ENCODE data around the gene KLC1. TPM values are rescaled to one million over a fixed set of nuclear protein-coding genes. Genes with fewer than 3 reads are reported as not detected.

The KLC1 gene
- total and polyA plus RNA-seq, 7 donors: 25.0 to 399 (median 216) TPM

- peaks cover 0 to 19% (median 16%) of the 10 kb centered on the region in 4 donors for H3K4me1 ChIP-seq
- H3K9me3 ChIP-seq: no peaks in the 10 kb centered on the region
- WGBS, 2 donors: 93% methylated on average over 29 of the region's 29 CpGs
- no peak for DNase-seq
- peaks cover 0 to 85% (median 33%) of the 10 kb centered on the region in 4 donors for H3K36me3 ChIP-seq
- TF ChIP-seq POLR2AphosphoS5 (IDR thresholded peaks at IDR 0.05): no peak
- TF ChIP-seq POLR2A (IDR thresholded peaks at IDR 0.05): no peak
- no peak for TF ChIP-seq EP300 (IDR thresholded peaks at IDR 0.05)
- TF ChIP-seq, protein P1, sequence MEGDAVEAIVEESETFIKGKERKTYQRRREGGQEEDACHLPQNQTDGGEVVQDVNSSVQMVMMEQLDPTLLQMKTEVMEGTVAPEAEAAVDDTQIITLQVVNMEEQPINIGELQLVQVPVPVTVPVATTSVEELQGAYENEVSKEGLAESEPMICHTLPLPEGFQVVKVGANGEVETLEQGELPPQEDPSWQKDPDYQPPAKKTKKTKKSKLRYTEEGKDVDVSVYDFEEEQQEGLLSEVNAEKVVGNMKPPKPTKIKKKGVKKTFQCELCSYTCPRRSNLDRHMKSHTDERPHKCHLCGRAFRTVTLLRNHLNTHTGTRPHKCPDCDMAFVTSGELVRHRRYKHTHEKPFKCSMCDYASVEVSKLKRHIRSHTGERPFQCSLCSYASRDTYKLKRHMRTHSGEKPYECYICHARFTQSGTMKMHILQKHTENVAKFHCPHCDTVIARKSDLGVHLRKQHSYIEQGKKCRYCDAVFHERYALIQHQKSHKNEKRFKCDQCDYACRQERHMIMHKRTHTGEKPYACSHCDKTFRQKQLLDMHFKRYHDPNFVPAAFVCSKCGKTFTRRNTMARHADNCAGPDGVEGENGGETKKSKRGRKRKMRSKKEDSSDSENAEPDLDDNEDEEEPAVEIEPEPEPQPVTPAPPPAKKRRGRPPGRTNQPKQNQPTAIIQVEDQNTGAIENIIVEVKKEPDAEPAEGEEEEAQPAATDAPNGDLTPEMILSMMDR (IDR thresholded peaks at IDR 0.05): no peak
- H3K27me3 ChIP-seq: no peaks in the 10 kb centered on the region
- peak overlapping the region in 1 of 4 donors; percentile 1 for H3K27ac ChIP-seq
- intact Hi-C loops (cut with DNase I): no loop called here
- no peak overlapping the region for H3K4me3 ChIP-seq
Measured at GRCh38 chr14:103702497-103703432, 73.8 kb downstream of the KLC1 start.

DNA sequence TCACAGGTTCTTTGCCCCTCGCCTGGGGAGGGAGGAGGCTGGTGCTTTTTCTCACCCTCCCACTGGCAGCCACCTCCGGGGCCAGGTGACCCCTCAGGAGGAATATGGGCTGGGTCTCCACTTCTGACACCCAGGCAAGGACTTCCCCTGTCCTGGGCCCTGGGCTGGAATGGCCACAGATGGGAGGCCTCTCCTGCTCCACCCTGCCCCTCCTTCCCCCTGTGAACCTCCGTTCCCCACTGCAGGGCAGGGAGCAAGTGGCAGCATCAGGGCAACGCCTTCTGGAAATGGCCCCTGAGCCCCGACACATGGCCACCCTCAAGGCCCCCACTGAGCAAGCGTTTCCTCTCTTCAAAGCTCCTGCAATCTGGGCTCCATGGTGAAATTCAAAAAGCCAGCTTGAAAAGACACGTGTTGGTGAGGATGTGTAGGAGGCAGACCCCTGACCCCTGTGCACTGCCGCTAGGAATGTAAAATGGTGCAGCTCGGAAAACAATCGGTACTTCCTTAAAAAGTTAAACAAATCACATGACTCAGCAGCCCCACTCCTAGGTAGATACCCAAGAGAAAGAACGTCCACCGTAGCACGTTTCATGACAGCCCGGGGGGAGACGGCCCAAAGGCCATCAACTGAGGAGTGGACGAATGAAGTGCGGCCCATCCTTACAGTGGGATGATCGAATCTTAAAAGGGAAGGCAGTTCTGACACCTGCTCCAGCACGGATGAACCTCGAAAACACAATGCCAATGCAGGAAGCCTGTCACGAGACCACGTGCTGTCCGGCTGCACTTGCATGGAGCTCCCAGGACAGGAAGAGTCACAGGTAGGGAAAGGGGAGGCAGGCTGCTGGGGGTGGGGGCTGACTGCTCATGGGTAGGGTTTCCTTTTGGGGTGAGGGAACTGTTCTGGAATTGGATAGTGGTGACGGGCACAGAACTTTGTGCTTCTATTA lies 74.7 kb downstream of the KLC1 start:
- peak overlapping the region in 3 of 4 donors; percentile 50 to 59 (median 54) for H3K27ac ChIP-seq
- no peak for DNase-seq
- no peak overlapping the region for H3K4me3 ChIP-seq
- H3K4me1 ChIP-seq: peaks cover 0 to 19% (median 13%) of the 10 kb centered on the region in 4 donors
- H3K27me3 ChIP-seq: no peaks in the 10 kb centered on the region
- H3K36me3 ChIP-seq: peaks cover 0 to 83% (median 28%) of the 10 kb centered on the region in 4 donors
- TF ChIP-seq POLR2AphosphoS5 (IDR thresholded peaks at IDR 0.05) (peak in 1 of 4 donors; percentile 3), EP300 (IDR thresholded peaks at IDR 0.05) (no peak)
- TF ChIP-seq, protein P1 (IDR thresholded peaks at IDR 0.05): no peak
- H3K9me3 ChIP-seq: no peaks in the 10 kb centered on the region
- 83 to 89% methylated on average over 24 of the region's 24 CpGs for WGBS, 2 donors
- intact Hi-C loops (cut with DNase I): no loop called here

GRCh38 chr14:103704708-103705107 lies 75.7 kb downstream of the KLC1 start:
- Histone ChIP-seq H3K4me3 (no peak overlapping the region), H3K4me1 (peaks cover 0 to 20% (median 14%) of the 10 kb centered on the region in 4 donors), H3K36me3 (peaks cover 0 to 73% (median 23%) of the 10 kb centered on the region in 4 donors), H3K27me3 (no peaks in the 10 kb centered on the region), H3K9me3 (no peaks in the 10 kb centered on the region), H3K27ac (peak overlapping the region; percentile 50 to 59 (median 54))
- no peak for DNase-seq
- intact Hi-C loops (cut with DNase I): no loop called here
- 81 to 86% methylated on average over 13 of the region's 13 CpGs for WGBS, 2 donors
- TF ChIP-seq, protein P1 (IDR thresholded peaks at IDR 0.05): no peak
- TF ChIP-seq POLR2A (IDR thresholded peaks at IDR 0.05): no peak
- no peak for TF ChIP-seq POLR2AphosphoS5 (IDR thresholded peaks at IDR 0.05)
- TF ChIP-seq EP300 (IDR thresholded peaks at IDR 0.05): no peak

DNA sequence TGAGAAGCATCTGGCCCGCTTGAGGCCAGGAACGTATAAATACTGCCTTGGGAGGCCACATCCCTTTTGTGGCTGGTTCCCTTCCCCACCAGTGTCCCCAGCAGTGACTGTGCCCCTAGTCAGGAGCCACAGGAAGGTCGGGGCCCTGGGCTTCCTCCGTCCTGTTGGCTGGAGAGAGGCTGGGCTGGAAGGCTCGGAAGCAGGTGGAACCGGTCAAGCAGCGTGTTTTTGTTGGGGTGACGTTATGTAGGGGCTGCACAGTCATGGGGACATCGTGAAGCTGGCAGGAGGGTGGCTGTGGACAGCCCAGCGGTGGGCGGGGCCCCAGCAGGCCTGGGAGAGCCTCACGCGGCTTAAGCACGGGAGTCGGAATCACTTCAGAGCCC lies 76.1 kb downstream of the KLC1 start:
- peak; percentile 89 for DNase-seq
- intact Hi-C loops (cut with DNase I): no loop called here
- Histone ChIP-seq H3K4me3 (no peak overlapping the region), H3K27me3 (no peaks in the 10 kb centered on the region), H3K9me3 (no peaks in the 10 kb centered on the region), H3K36me3 (peaks cover 0 to 69% (median 22%) of the 10 kb centered on the region in 4 donors), H3K4me1 (peaks cover 0 to 17% (median 14%) of the 10 kb centered on the region in 4 donors), H3K27ac (peak overlapping the region; percentile 50 to 59 (median 54))
- WGBS, 2 donors: 69 to 85% methylated on average over 15 of the region's 15 CpGs
- TF ChIP-seq POLR2A (IDR thresholded peaks at IDR 0.05) (no peak), EP300 (IDR thresholded peaks at IDR 0.05) (no peak)
- TF ChIP-seq, protein P1 (IDR thresholded peaks at IDR 0.05): no peak

All from sigmoid colon (tissue), 7 donors.